ENCODE results near the gene C16orf86.

The C16orf86 gene

DNA sequence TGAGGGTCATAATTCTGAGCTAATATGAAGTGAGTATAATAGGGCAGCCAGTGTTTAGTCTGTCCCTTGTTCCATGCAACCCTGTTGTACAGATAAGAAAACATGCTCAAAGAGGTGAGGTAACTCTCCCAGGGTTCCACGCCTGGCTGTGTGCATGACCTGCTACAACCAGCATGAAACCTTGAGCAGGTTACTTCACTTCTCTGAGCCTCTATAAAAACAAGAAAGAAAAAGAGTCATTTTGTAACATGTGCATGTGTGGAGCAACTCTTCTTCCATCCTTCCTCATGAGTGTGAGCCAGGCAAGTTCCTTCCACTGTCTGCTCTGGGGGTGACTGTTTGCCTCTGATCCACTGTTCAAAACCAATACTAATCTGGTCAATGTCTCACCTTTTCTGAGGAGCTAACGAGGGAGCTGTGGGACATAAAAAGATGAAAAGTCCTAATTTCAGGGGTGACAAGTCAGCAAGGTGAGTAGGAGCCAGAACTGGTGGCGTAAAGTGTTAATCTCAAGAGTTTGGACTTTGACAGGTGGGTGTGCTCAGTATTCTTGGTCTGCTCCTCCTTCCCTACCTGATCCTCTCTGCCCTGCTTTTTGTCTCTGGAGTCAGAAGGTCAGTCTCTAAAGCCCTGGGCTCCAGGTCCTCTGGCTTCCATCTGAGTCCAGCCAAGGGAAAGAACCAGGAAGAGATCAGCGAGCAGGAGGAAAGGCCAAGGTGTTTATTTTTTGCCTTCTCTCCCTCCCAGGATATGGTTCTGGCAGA, 31.0 kb downstream of the C16orf86 start:
- peaks cover 68 to 69% of the 10 kb centered on the region in 2 experiments for H3K4me1 ChIP-seq (ENCODE audit: control insufficient read depth in 1 of 2, insufficient read depth in 1 of 2, low read depth in 1 of 2, low read length in 1 of 2)
- TF ChIP-seq, protein P1, sequence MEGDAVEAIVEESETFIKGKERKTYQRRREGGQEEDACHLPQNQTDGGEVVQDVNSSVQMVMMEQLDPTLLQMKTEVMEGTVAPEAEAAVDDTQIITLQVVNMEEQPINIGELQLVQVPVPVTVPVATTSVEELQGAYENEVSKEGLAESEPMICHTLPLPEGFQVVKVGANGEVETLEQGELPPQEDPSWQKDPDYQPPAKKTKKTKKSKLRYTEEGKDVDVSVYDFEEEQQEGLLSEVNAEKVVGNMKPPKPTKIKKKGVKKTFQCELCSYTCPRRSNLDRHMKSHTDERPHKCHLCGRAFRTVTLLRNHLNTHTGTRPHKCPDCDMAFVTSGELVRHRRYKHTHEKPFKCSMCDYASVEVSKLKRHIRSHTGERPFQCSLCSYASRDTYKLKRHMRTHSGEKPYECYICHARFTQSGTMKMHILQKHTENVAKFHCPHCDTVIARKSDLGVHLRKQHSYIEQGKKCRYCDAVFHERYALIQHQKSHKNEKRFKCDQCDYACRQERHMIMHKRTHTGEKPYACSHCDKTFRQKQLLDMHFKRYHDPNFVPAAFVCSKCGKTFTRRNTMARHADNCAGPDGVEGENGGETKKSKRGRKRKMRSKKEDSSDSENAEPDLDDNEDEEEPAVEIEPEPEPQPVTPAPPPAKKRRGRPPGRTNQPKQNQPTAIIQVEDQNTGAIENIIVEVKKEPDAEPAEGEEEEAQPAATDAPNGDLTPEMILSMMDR (IDR thresholded peaks at IDR 0.05): no peak
- no peaks in the 10 kb centered on the region for H3K27me3 ChIP-seq
- H3K36me3 ChIP-seq: no peaks in the 10 kb centered on the region
- peak overlapping the region; percentile 92 for H3K27ac ChIP-seq
- peak overlapping the region; percentile 39 to 57 for H3K4me3 ChIP-seq (ENCODE audit: low read depth in 1 of 2, low read length in 1 of 2)
- no peaks in the 10 kb centered on the region for H3K9me3 ChIP-seq

DNA sequence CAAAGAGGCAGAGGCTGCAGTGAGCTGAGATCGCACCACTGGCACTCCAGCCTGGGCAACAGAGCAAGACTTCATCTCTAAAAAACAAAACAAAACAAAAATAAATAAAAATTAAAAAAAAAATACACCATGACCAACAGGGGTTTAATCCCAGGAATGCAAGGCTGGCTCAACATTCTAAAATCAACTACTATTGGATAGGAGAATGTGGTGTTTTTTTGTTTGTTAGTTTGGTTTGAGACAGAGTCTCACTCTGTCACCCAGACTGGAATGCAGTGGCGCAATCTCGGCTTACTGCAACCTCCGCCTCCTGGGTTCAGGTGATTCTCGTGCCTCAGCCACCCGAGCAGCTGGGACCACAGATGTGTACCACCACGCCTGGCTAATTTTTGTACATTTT, 32.7 kb downstream of the C16orf86 start:
- Histone ChIP-seq H3K27ac (peak overlapping the region; percentile 92), H3K4me1 (ENCODE audit: control insufficient read depth in 1 of 2, insufficient read depth in 1 of 2, low read depth in 1 of 2, low read length in 1 of 2) (peaks cover 52 to 55% of the 10 kb centered on the region in 2 experiments), H3K36me3 (no peaks in the 10 kb centered on the region), H3K27me3 (no peaks in the 10 kb centered on the region), H3K9me3 (no peaks in the 10 kb centered on the region), H3K4me3 (ENCODE audit: low read depth in 1 of 2, low read length in 1 of 2) (no peak overlapping the region)
- TF ChIP-seq, protein P1 (IDR thresholded peaks at IDR 0.05): no peak

DNA sequence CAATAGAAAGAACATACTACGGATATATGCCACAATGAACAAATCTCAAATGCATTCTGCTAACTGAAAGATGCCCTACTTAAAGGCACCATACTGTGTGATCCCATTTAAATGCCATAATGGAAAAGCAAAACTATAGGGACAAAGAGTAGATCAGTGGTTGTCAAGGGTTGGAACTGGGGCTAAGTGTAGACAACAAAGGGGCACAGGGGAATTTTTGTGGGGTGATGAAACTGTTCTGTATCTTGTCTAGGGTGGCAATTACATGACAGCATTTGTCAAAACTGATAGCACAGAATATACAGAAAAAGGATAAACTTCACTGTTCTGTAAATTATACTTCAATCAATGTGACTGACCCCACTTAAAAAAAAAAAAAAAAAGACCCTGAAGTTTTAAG, 34.8 kb downstream of the C16orf86 start:
- no peaks in the 10 kb centered on the region for H3K27me3 ChIP-seq
- no peak overlapping the region for H3K27ac ChIP-seq
- H3K9me3 ChIP-seq: no peaks in the 10 kb centered on the region
- TF ChIP-seq, protein P1 (IDR thresholded peaks at IDR 0.05): no peak
- H3K4me1 ChIP-seq (ENCODE audit: control insufficient read depth in 1 of 2, insufficient read depth in 1 of 2, low read depth in 1 of 2, low read length in 1 of 2): peaks cover 32 to 35% of the 10 kb centered on the region in 2 experiments
- no peaks in the 10 kb centered on the region for H3K36me3 ChIP-seq
- no peak overlapping the region for H3K4me3 ChIP-seq (ENCODE audit: low read depth in 1 of 2, low read length in 1 of 2)

DNA sequence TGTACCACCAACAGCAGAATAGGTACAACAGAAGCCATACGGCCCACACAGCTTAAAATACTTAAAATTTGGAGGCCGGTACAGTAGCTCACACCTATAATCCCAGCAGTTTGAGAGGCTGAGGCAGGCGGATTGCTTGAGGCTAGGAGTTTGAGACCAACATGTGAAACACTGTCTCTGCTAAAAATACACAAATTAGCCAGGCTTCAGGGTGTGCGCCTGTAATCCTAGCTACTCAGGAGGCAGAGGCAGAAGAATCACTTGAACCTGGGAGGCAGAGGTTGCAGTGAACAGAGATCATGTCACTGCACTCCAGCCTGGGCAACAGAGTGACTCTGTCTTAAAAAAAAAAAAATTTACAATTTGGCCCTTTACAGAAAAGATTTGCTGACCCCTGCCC, 35.5 kb downstream of the C16orf86 start:
- TF ChIP-seq, protein P1 (IDR thresholded peaks at IDR 0.05): no peak
- H3K27me3 ChIP-seq: no peaks in the 10 kb centered on the region
- no peak overlapping the region for H3K4me3 ChIP-seq (ENCODE audit: low read depth in 1 of 2, low read length in 1 of 2)
- no peaks in the 10 kb centered on the region for H3K9me3 ChIP-seq
- H3K27ac ChIP-seq: peak overlapping the region; percentile 33
- no peaks in the 10 kb centered on the region for H3K36me3 ChIP-seq
- peaks cover 25 to 28% of the 10 kb centered on the region in 2 experiments for H3K4me1 ChIP-seq (ENCODE audit: control insufficient read depth in 1 of 2, insufficient read depth in 1 of 2, low read depth in 1 of 2, low read length in 1 of 2)

DNA sequence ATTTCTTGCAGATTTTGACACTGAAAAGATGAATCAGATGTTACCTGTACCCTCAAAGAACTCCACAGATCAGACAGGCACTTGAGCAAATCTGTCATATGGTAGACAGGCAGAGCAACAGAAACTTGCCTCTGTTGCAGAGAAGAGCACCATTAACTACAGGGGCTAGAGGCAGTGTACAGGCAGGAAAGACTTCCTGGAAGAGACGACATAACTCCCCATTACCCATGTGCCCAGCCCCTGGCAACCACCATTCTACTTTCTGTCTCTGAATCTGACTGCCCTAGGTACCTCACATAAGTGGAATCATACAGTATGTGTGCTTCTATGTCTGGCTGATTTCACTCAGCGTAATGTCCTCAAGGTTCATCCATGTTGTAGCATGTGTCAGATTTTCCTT, 37.0 kb downstream of the C16orf86 start:
- H3K36me3 ChIP-seq: no peaks in the 10 kb centered on the region
- TF ChIP-seq, protein P1 (IDR thresholded peaks at IDR 0.05): no peak
- H3K4me1 ChIP-seq (ENCODE audit: control insufficient read depth in 1 of 2, insufficient read depth in 1 of 2, low read depth in 1 of 2, low read length in 1 of 2): peaks cover 10 to 13% of the 10 kb centered on the region in 2 experiments

More for the DNA sequence above, 37.0 kb downstream of the C16orf86 start:
- H3K9me3 ChIP-seq: no peaks in the 10 kb centered on the region
- H3K27me3 ChIP-seq: no peaks in the 10 kb centered on the region
- H3K27ac ChIP-seq: peak overlapping the region; percentile 51
- no peak overlapping the region for H3K4me3 ChIP-seq (ENCODE audit: low read depth in 1 of 2, low read length in 1 of 2)
